ENCODE results near the gene MT1H. TPM values are rescaled to one million over a fixed set of nuclear protein-coding genes. Genes with fewer than 3 reads are reported as not detected.

Gene MT1H
- total RNA-seq, 2 experiments from 2014 or later = 0.70 TPM; not detected in 1

DNA sequence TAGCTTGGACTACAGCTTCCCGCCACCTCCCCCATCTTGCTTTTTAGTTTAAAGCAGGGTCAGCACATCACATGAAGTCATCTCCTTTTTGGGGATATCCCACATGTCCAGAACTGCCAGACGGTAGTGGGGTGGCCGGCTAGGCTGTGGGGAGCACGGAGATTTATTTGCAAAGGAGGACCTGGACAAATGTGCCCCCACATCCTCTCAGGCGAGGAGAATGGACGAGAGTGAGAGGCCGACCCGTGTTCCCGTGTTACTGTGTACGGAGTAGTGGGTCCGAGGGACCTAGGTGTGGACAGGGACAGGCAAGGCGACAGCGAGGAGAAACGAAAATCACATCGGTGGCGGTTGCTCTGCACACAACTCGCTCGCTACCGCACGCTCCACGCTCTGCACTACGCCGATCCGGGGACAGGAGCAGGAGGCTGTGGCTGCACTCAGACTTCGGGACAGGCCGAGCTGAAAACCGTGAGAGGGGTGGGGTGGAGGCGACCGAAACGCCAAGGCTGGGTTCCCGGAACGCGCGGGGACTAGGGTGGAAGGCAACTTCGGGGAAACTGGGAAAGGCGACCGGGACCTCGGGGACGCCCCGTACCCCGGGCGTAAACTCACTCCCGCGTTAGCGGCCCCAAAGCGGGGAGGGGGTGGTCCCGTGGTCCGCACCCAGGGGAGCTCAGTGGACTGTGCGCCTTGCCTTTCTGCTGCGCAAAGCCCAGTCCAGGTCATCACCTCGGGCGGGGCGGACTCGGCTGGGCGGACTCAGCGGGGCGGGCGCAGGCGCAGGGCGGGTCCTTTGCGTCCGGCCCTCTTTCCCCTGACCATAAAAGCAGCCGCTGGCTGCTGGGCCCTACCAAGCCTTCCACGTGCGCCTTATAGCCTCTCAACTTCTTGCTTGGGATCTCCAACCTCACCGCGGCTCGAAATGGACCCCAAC lies 31.5 kb upstream of the MT1H start, which contains the start of gene MT1A:
Gene MT1A, plus strand, starts transcription at position 853 of the 937 bp plus-strand sequence. Its CDS starts 73 bp downstream, at position 926.
- POLR2A ChIA-PET = no interaction called here
- H3K27ac Mint-ChIP-seq = no peak within 1 kb of the TSS
- CTCF ChIA-PET = interaction anchor here (1.0 kb wide), 1 partner anchor 29 kb away, joined by 3 read pairs; the partner anchor contains the start of gene MT2A
- peaks cover 74% of the 10 kb centered on the region for H3K27me3 Mint-ChIP-seq
- peak; percentile 37 for DNase-seq
- no peaks in the 10 kb centered on the region for H3K36me3 Mint-ChIP-seq
- intact Hi-C loops (cut with micrococcal nuclease) = no loop called here
- H3K4me3 Mint-ChIP-seq = peak within 1 kb of the TSS; percentile 65
- H3K4me1 Mint-ChIP-seq (ENCODE audit: low read depth) = peaks cover 25% of the 10 kb centered on the region
- no peaks in the 10 kb centered on the region for H3K9me3 Mint-ChIP-seq

DNA sequence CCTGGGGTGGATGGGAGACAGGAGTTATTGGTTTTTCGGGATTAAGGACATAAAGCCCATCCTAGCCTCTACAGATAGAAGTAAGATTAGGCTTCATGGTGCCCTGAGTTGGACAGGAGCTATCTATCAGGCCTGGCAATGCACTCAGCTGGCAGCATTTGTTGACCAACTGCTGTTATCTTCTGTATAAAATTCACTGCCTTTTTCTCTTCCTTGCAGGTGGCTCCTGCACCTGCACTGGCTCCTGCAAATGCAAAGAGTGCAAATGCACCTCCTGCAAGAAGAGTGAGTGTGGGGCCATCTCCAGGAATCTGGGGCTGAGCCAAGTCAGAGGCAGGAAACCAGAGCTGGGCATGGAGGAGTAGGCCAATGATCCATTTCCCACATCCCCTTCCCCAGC lies 30.6 kb upstream of the MT1H start:
- Mint-ChIP-seq H3K4me3 (no peak overlapping the region), H3K4me1 (ENCODE audit: low read depth) (peaks cover 33% of the 10 kb centered on the region), H3K9me3 (no peaks in the 10 kb centered on the region), H3K27ac (no peak overlapping the region), H3K36me3 (no peaks in the 10 kb centered on the region), H3K27me3 (peaks cover 64% of the 10 kb centered on the region)
- ChIA-PET CTCF (no interaction called here), POLR2A (no interaction called here)
- DNase-seq = no peak
- intact Hi-C loops (cut with micrococcal nuclease) = no loop called here

DNA sequence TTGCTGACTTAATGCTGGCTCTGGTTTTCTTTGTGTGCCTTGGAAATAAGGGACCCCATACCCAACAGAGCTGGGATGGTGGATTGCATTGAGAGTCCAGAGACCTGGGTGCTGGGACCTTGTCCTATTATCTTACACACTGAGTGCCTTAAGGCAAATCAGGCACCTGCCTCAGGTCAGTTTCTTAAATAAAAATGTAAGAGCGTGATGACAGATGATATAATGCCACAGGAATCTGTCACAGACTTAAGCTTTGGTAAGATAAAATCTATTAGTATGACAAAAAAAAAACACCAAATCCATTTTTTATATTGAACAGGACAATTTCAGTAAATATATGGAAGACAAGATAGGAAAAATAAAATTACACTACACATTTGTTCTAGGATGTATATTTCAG lies 29.5 kb upstream of the MT1H start:
- Mint-ChIP-seq H3K4me3 (no peak overlapping the region), H3K27ac (no peak overlapping the region), H3K27me3 (peaks cover 54% of the 10 kb centered on the region), H3K4me1 (ENCODE audit: low read depth) (peaks cover 31% of the 10 kb centered on the region), H3K9me3 (no peaks in the 10 kb centered on the region), H3K36me3 (no peaks in the 10 kb centered on the region)
- DNase-seq = no peak
- CTCF ChIA-PET = no interaction called here
- POLR2A ChIA-PET = no interaction called here
- intact Hi-C loops (cut with micrococcal nuclease) = loop anchor here (5.0 kb wide), 1 partner anchor 42 kb away; the partner anchor contains the start of gene MT1X

DNA sequence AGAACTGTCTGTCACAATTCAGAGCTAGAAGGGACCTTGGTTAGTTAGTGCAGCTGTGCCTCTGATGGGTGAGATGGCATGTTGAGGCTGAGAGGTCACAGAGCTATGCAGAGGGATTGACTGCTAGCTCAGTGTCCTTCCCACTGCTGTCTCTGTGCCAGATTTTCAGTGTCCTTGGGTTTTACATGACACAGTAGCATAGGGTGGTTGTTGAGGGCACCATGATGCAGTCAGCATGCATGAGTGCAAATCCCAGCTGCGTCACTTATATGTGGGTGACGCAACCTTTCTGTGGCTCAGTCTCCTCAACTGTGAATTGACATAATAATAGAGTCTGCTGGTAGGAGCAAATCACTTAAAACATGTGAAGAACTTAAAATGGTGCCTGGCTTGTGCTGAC lies 28.4 kb upstream of the MT1H start:
- H3K9me3 Mint-ChIP-seq = no peaks in the 10 kb centered on the region
- no peaks in the 10 kb centered on the region for H3K36me3 Mint-ChIP-seq
- intact Hi-C loops (cut with micrococcal nuclease) = loop anchor here (5.0 kb wide), 1 partner anchor 41 kb away; the partner anchor contains the start of gene MT1X
- peaks cover 47% of the 10 kb centered on the region for H3K27me3 Mint-ChIP-seq
- peaks cover 24% of the 10 kb centered on the region for H3K4me1 Mint-ChIP-seq (ENCODE audit: low read depth)
- DNase-seq = no peak
- POLR2A ChIA-PET = no interaction called here
- CTCF ChIA-PET = interaction anchor here (1.4 kb wide), 1 partner anchor 61 kb away, joined by 5 read pairs; no protein-coding TSS in a partner anchor
- no peak overlapping the region for H3K4me3 Mint-ChIP-seq
- H3K27ac Mint-ChIP-seq = no peak overlapping the region

DNA sequence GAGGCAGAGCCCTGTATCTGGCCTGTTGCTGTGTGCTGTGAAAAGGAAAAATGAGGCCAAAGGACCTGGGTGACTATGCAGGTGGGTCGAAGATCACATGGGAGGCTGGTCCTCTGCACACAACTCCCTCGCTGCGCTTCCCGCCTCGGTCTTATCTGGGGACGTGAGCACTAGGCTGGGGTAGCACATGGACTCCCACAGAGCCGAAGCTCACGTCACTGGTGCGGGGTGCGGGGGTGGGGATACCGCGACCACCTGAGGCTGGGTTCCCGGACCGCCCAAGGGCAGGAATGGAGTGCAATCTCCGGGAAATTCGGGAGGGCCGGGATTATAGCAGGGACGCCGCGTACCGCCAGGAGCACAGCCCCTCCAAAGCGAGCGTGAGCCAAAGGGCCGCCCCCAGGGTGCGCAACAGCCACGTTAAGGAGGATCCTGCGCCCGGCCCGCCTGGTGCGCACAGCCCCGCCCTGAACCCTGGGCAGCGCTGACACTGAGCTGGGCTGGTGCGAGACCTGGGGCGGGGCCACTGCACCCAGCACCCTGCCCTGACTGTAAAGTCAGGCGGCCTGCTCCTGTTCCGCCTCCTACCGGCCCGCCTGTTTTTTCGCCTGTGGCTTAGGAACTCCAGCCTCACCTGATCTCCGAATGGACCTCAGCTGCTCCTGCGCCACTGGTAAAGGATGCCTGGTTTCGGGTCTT lies 26.4 kb upstream of the MT1H start:
- ChIA-PET POLR2A (no interaction called here), CTCF (interaction anchor here (0.6 to 3.2 kb wide), 25 partner anchors 9 to 370 kb away, joined by 3 to 27 read pairs (median 4); partner anchors contain the start of genes MT1E and MT2A)
- no peak overlapping the region for H3K27ac Mint-ChIP-seq
- H3K27me3 Mint-ChIP-seq = peaks cover 36% of the 10 kb centered on the region
- peak overlapping the region; percentile 54 for H3K4me3 Mint-ChIP-seq
- H3K4me1 Mint-ChIP-seq (ENCODE audit: low read depth) = peaks cover 18% of the 10 kb centered on the region
- no peaks in the 10 kb centered on the region for H3K36me3 Mint-ChIP-seq
- H3K9me3 Mint-ChIP-seq = no peaks in the 10 kb centered on the region
- intact Hi-C loops (cut with micrococcal nuclease) = loop anchor here (1.0 to 5.0 kb wide), 5 partner anchors 15 to 66 kb away; partner anchors contain the start of genes MT1X and MT2A
- peak; percentile 89 for DNase-seq

DNA sequence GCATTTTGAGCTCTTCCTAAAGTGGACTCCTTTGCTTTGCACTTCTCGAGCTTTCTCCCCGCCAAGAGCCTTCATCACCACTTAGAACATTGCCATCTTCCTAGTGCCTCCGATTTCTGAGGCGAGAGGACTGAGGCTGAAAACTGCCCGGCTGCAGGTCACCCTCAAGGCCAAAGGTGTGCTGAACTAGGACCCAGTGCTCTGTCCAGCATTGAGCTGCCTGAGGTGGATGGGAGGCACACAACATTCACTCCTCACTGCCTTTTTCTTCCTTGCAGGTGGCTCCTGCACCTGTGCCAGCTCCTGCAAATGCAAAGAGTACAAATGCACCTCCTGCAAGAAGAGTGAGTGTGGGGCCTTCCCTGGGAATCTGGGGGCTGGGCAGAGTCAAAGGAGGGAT lies 25.8 kb upstream of the MT1H start:
- intact Hi-C loops (cut with micrococcal nuclease) = loop anchor here (1.0 to 5.0 kb wide), 5 partner anchors 14 to 67 kb away; partner anchors contain the start of genes MT1X and MT2A

DNA sequence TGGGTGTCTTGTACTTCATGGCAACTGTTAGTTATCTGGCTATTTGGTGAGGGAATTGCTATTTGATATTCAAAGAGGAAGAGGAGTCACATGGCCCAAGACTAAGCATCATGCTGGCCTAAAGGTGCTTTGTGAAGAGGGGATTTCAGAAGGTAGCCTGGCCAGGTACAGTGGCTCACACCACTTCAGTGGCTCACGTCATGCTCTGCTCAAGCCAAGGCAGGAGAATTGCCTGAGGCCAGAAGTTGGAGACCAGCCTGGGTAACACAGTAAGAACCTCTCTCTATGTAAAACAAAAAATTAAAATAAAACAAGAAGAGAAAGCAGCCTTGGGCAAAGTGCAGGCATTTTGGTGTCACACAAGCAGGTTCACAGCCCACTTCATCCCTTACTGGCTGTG lies 24.3 kb upstream of the MT1H start:
- peaks cover 27% of the 10 kb centered on the region for H3K27me3 Mint-ChIP-seq
- H3K4me1 Mint-ChIP-seq (ENCODE audit: low read depth) = peaks cover 18% of the 10 kb centered on the region
- H3K4me3 Mint-ChIP-seq = no peak overlapping the region
- ChIA-PET POLR2A (no interaction called here), CTCF (interaction anchor here (0.7 kb wide), 1 partner anchor 23 kb away, joined by 3 read pairs; no protein-coding TSS in a partner anchor)
- no peaks in the 10 kb centered on the region for H3K9me3 Mint-ChIP-seq
- H3K36me3 Mint-ChIP-seq = no peaks in the 10 kb centered on the region
- no peak overlapping the region for H3K27ac Mint-ChIP-seq
- DNase-seq = no peak
- intact Hi-C loops (cut with micrococcal nuclease) = no loop called here

More for the DNA sequence above, 25.8 kb upstream of the MT1H start:
- no peaks in the 10 kb centered on the region for H3K9me3 Mint-ChIP-seq
- CTCF ChIA-PET = interaction anchor here (0.6 to 3.2 kb wide), 21 partner anchors 9 to 210 kb away, joined by 3 to 27 read pairs (median 4); partner anchors contain the start of genes MT1E and MT2A
- peaks cover 38% of the 10 kb centered on the region for H3K27me3 Mint-ChIP-seq
- H3K4me1 Mint-ChIP-seq (ENCODE audit: low read depth) = peaks cover 18% of the 10 kb centered on the region
- POLR2A ChIA-PET = no interaction called here
- peak overlapping the region; percentile 54 for H3K4me3 Mint-ChIP-seq
- H3K27ac Mint-ChIP-seq = no peak overlapping the region
- H3K36me3 Mint-ChIP-seq = no peaks in the 10 kb centered on the region
- no peak for DNase-seq

DNA sequence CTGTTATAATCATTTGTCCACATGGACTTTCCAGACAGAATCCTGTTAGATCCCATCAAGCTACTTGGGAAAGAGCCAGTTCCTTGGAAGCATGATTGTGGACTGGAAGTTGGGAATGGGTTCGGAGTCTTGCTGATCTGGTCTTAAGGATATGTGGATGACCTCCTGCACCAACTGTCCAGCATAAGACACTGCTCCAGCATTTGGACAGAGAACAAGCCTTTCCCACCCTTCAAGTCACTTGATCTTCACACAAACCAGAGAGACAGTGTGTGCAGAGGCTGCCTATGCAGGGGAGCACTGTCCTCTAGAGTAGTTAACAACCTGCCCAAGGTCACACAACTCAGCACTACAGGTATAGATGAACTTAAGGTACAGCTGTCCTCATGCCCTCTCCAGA lies 23.8 kb upstream of the MT1H start:
- ChIA-PET POLR2A (no interaction called here), CTCF (interaction anchor here (0.7 kb wide), 1 partner anchor 23 kb away, joined by 3 read pairs; no protein-coding TSS in a partner anchor)
- Mint-ChIP-seq H3K36me3 (no peaks in the 10 kb centered on the region), H3K4me3 (no peak overlapping the region), H3K27ac (no peak overlapping the region), H3K9me3 (no peaks in the 10 kb centered on the region), H3K4me1 (ENCODE audit: low read depth) (peaks cover 18% of the 10 kb centered on the region), H3K27me3 (peaks cover 23% of the 10 kb centered on the region)
- DNase-seq = no peak
- intact Hi-C loops (cut with micrococcal nuclease) = no loop called here

DNA sequence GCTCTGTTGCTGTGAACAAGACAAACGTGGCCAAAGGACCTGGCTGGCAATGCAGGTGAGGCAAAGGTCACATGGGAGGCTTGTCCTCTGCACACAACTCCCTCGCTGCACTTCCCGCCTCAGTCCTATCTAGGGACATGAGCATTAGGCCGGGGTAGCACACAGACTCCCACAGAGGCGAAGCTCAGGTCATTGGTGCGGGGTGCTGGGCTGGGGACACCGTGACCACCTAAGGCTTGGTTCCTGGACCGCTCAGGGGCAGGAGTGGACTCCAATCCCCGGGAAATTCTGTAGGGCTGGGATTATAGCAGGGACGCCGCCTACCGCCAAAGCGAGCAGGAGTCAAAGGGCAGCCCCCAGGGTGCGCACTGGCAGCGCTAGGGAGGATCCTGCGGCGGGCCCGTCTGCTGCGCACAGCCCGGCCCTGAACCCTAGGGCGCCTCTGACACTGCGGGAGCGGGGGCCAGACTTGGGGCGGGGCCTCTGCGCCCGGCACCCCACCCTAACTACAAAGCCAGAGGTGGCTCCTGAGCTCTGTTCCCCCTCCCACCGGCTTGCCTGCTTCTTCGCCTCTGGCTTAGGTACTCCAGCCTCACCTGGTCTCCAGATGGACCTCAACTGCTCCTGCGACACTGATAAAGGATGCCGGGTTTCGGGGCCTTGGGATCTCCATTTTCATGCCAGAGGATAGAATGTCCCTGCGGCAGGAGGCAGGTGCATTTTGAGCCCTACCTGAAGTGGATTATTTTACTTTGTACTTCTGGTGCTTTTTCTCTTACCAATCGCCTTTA lies 21.8 kb upstream of the MT1H start:
- H3K27ac Mint-ChIP-seq = no peak overlapping the region
- ChIA-PET CTCF (interaction anchor here (1.6 kb wide), 1 partner anchor 71 kb away, joined by 3 read pairs; no protein-coding TSS in a partner anchor), POLR2A (no interaction called here)
- no peak for DNase-seq
- H3K9me3 Mint-ChIP-seq = no peaks in the 10 kb centered on the region
- H3K4me1 Mint-ChIP-seq (ENCODE audit: low read depth) = peaks cover 12% of the 10 kb centered on the region
- intact Hi-C loops (cut with micrococcal nuclease) = no loop called here
- H3K36me3 Mint-ChIP-seq = no peaks in the 10 kb centered on the region
- no peak overlapping the region for H3K4me3 Mint-ChIP-seq
- H3K27me3 Mint-ChIP-seq = peaks cover 30% of the 10 kb centered on the region

DNA sequence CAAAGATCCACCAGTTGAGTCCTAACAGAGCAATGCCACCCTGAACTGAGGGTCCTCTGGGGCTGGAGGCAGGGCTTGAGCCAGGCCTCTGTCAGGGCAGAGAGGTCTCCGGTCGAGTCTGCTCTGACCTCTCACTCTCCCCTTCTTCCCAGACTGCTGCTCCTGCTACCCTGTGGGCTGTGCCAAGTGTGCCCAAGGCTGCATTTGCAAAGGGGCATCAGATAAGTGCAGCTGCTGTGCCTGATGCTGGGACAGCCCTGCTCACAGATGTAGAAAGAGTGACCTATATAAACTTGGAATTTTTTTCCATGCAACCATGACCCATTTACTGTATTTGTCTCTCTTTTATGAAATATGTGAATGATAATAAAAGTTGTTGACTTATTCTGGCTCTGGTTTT lies 20.3 kb upstream of the MT1H start:
- Mint-ChIP-seq H3K27ac (no peak overlapping the region), H3K9me3 (no peaks in the 10 kb centered on the region), H3K36me3 (no peaks in the 10 kb centered on the region), H3K4me3 (no peak overlapping the region), H3K27me3 (peaks cover 34% of the 10 kb centered on the region), H3K4me1 (ENCODE audit: low read depth) (peaks cover under 1% of the 10 kb centered on the region)
- CTCF ChIA-PET = no interaction called here
- DNase-seq = no peak
- POLR2A ChIA-PET = no interaction called here
- intact Hi-C loops (cut with micrococcal nuclease) = no loop called here

DNA sequence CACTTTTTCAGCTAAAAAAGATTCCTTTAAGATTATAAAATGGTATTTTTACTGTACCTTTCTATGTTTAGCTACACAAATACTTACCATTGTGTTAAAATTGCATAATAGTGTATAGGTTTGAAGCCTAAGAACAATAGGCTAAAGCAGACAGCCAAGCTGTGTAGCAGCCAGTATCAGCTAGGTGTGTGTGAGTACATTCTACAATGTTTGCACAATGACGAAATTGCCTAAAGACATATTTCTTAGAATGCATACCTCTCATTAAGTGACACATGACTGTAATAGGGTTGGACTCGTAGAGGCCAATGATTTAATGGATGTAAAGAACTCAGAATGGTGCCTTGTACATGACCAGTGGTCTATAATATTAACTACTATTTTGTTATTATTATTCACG lies 19.8 kb upstream of the MT1H start:
- H3K36me3 Mint-ChIP-seq = no peaks in the 10 kb centered on the region
- no peaks in the 10 kb centered on the region for H3K4me1 Mint-ChIP-seq (ENCODE audit: low read depth)
- CTCF ChIA-PET = no interaction called here
- intact Hi-C loops (cut with micrococcal nuclease) = no loop called here
- POLR2A ChIA-PET = no interaction called here
- DNase-seq = no peak
- H3K4me3 Mint-ChIP-seq = no peak overlapping the region
- no peak overlapping the region for H3K27ac Mint-ChIP-seq
- no peaks in the 10 kb centered on the region for H3K9me3 Mint-ChIP-seq
- H3K27me3 Mint-ChIP-seq = peaks cover 34% of the 10 kb centered on the region
